Ascending aorta (tissue), 2 donors: Measurements from ENCODE around the gene C6orf89. TPM values are rescaled to one million over a fixed set of nuclear protein-coding genes. Genes with fewer than 3 reads are reported as not detected.

Experiments
- DNase-seq, 2 donors: peaks; one replicate each; pipeline ENCODE4 v3.0.0-alpha.2; 2019; ENCODE audit warnings: low spot score in 2 of 2
- H3K27ac ChIP-seq, 2 donors: fragments of 200-600 bp; sonication (generic); one replicate each; pipeline ENCODE4 v1.5.1; 2016 to 2017; ENCODE audit warnings: mild to moderate bottlenecking in 1 of 2
- H3K27me3 ChIP-seq: fragments of 200-600 bp; sonication (generic); one replicate; pipeline ENCODE4 v1.5.1; 2017
- H3K36me3 ChIP-seq, 2 donors: fragments of 200-600 bp; sonication (generic); one replicate each; pipeline ENCODE4 v1.5.1; 2016
- H3K4me1 ChIP-seq, 2 donors: fragments of 200-600 bp; sonication (generic); one replicate each; pipeline ENCODE4 v1.5.1; 2016 to 2017; ENCODE audit warnings: mild to moderate bottlenecking in 1 of 2
- H3K4me3 ChIP-seq, 2 donors: fragments of 200-600 bp; sonication (generic); one replicate each; pipeline ENCODE4 v1.5.1; 2016 to 2017; ENCODE audit warnings: mild to moderate bottlenecking in 1 of 2
- H3K9me3 ChIP-seq, 2 donors: fragments of 200-600 bp; sonication (generic); one replicate each; pipeline ENCODE4 v1.5.1; 2016
- intact Hi-C: fragments of 100-400 bp; cut with DNase I; formaldehyde crosslinking; loops from one replicate; pipeline ENCODE4 v1.15.1; 2023
- total RNA-seq: library from RNA; depleted of rRNA; stranded (reverse); fragments of >200 nt; gene quantifications from one replicate; pipeline ENCODE4 v1.1.0, GENCODE V29; 2016
- TF ChIP-seq, protein P1 (sequence below), 3 experiments: fragments of 200-600 bp in 2 of 3; fragments of 450-650 bp in 1 of 3; sonication (generic) in 2 of 3; IDR thresholded peaks; one replicate each; pipeline ENCODE4 v1.5.1; 2016 to 2019; ENCODE audit warnings: antibody characterized with exemption in 3 of 3, mild to moderate bottlenecking in 1 of 3, moderate library complexity in 1 of 3

C6orf89 gene
- total RNA-seq, 1 donor from 2014 or later, result 21.6 TPM

- H3K4me1 ChIP-seq, result peaks cover 4 to 9% of the 10 kb centered on the region in 2 donors
- H3K27ac ChIP-seq, result no peak overlapping the region
- intact Hi-C loops, result no loop called here
- no peaks in the 10 kb centered on the region for H3K27me3 ChIP-seq
- H3K9me3 ChIP-seq, result no peaks in the 10 kb centered on the region
- no peak for DNase-seq
- no peak overlapping the region for H3K4me3 ChIP-seq
- peaks cover 0 to 7% of the 10 kb centered on the region in 2 donors for H3K36me3 ChIP-seq
- TF ChIP-seq, protein P1, sequence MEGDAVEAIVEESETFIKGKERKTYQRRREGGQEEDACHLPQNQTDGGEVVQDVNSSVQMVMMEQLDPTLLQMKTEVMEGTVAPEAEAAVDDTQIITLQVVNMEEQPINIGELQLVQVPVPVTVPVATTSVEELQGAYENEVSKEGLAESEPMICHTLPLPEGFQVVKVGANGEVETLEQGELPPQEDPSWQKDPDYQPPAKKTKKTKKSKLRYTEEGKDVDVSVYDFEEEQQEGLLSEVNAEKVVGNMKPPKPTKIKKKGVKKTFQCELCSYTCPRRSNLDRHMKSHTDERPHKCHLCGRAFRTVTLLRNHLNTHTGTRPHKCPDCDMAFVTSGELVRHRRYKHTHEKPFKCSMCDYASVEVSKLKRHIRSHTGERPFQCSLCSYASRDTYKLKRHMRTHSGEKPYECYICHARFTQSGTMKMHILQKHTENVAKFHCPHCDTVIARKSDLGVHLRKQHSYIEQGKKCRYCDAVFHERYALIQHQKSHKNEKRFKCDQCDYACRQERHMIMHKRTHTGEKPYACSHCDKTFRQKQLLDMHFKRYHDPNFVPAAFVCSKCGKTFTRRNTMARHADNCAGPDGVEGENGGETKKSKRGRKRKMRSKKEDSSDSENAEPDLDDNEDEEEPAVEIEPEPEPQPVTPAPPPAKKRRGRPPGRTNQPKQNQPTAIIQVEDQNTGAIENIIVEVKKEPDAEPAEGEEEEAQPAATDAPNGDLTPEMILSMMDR (IDR thresholded peaks at IDR 0.05), result no peak
Measured at GRCh38 chr6:36871686-36872085, 14.1 kb upstream of the C6orf89 start.

DNA sequence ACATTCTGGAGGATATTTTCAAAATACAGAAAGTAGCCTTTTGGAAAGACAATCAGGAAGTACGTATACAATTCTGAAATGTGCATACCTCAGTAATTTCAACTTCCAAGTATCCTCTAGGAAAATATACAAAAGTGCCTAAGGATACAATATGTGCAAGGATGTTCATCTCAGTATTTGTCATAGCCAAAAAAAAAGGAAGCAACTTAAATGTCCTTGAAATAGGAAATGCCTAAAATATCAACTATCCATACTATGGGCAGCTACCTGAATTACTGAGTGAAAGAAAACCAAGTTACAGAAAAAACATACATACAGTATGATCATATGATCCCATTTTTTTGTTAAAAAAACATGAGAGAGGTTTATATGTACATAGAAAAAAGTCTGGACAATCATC, 12.6 kb upstream of the C6orf89 start:
- TF ChIP-seq, protein P1 (IDR thresholded peaks at IDR 0.05), result no peak
- no peak for DNase-seq
- H3K27ac ChIP-seq, result no peak overlapping the region
- no peaks in the 10 kb centered on the region for H3K9me3 ChIP-seq
- intact Hi-C loops, result no loop called here
- H3K4me1 ChIP-seq, result peaks cover 4 to 9% of the 10 kb centered on the region in 2 donors
- H3K4me3 ChIP-seq, result no peak overlapping the region
- H3K27me3 ChIP-seq, result no peaks in the 10 kb centered on the region
- peaks cover 0 to 3% of the 10 kb centered on the region in 2 donors for H3K36me3 ChIP-seq

GRCh38 chr6:36873612-36874442, 11.9 kb upstream of the C6orf89 start:
- TF ChIP-seq, protein P1 (IDR thresholded peaks at IDR 0.05), result no peak
- Histone ChIP-seq H3K36me3 (peaks cover 0 to 3% of the 10 kb centered on the region in 2 donors), H3K27ac (peak overlapping the region; percentile 91), H3K4me3 (peak overlapping the region; percentile 78 to 86), H3K9me3 (no peaks in the 10 kb centered on the region), H3K4me1 (peaks cover 4 to 9% of the 10 kb centered on the region in 2 donors), H3K27me3 (no peaks in the 10 kb centered on the region)
- intact Hi-C loops, result loop anchor here (2.0 kb wide), 1 partner anchor 21 kb away; no protein-coding TSS in a partner anchor
- DNase-seq, result no peak

DNA sequence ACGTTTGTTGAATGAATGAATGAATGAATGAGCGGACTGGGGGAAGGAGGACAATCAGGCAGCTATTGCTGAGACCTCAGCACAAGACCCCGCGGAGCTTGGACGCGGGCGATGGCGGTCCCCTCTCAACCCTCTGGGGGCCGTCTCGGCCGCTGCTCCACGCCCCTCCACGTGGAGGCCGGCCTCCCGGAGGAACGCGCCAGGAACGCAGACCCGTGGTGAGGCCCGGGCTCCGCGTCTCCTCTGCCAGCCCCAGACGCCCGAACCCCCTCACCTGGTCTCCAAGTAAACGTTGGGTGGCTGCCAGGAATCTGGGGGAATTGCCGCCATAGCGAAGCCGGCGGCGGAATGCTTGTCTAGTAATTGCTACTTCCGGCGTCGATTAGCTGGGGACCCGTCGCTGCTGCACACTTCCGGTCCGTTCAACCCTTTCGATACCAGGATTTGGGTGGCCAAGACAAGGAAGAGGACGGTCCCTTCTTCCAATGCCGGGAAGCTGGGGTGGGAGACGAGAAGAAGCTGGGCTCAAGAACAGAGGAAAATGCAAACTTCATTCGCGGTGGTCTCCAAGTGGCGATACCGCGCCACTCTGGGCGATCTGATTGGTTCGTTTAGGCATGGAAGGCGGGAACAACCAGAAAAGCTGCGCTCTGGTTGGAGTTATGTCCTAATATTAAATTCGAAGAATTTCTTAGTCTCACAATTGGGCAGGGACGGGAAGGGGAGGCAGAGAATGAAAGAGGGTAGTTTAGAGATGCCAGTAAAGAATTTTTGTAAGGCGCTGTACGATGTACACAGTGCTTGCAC, 11.1 kb upstream of the C6orf89 start, which contains the start of gene PPIL1:
PPIL1 (minus strand) TSS at position 361 of the 807 bp plus-strand sequence; CDS start at position 330, 31 bp downstream.
- Histone ChIP-seq H3K27me3 (no peaks in the 10 kb centered on the region), H3K9me3 (no peaks in the 10 kb centered on the region), H3K27ac (peak within 1 kb of the TSS; percentile 91), H3K36me3 (no peaks in the 10 kb centered on the region), H3K4me1 (peaks cover 4 to 9% of the 10 kb centered on the region in 2 donors), H3K4me3 (peak within 1 kb of the TSS; percentile 78 to 86)
- intact Hi-C loops, result loop anchor here (1.0 to 2.0 kb wide), 2 partner anchors 11 to 22 kb away; partner anchors contain the start of gene C6orf89
- TF ChIP-seq, protein P1 (IDR thresholded peaks at IDR 0.05), result no peak
- peak; percentile 29 to 90 for DNase-seq

DNA sequence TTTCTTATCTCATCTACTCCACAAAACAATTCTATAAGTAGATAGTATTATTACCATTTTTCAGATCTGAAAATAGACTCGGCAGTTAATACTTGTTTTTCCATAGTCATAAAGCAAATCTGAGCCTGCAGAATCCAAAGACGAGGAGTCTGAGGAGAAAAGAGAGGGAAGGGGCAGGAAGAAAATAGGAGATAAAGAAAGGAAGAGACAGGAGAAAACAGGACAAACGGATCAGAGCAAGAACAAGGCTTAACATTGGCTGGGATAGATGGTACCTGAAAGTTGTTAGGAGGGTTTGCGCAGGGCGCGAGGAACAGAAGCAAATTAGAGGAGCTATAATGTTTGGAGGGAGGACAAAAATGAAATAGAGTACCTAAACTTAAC, 10.5 kb upstream of the C6orf89 start:
- intact Hi-C loops, result loop anchor here (1.0 to 2.0 kb wide), 2 partner anchors 10 to 22 kb away; partner anchors contain the start of gene C6orf89

More for the DNA sequence above, 10.5 kb upstream of the C6orf89 start:
- DNase-seq, result no peak
- H3K4me3 ChIP-seq, result peak overlapping the region; percentile 78 to 86
- H3K27me3 ChIP-seq, result no peaks in the 10 kb centered on the region
- TF ChIP-seq, protein P1 (IDR thresholded peaks at IDR 0.05), result no peak
- H3K9me3 ChIP-seq, result no peaks in the 10 kb centered on the region
- H3K27ac ChIP-seq, result peak overlapping the region; percentile 91
- H3K4me1 ChIP-seq, result peaks cover 4 to 9% of the 10 kb centered on the region in 2 donors
- H3K36me3 ChIP-seq, result no peaks in the 10 kb centered on the region
